PC-3 (cell line): Measurements from ENCODE around the gene TTC9B. TPM values are rescaled to one million over a fixed set of nuclear protein-coding genes. Genes with fewer than 3 reads are reported as not detected.

Experiments used
- ATAC-seq: fragments of 200-7000 bp; cut with Tn5 transposase; 2 replicates; pipeline ENCODE4 v1.9.1; 2020; ENCODE audit warnings: mild to moderate bottlenecking, moderate library complexity
- BruUV-seq: library from RNA; stranded (reverse); fragments of 400-500 nt; replicated peaks from 2 replicates; lab custom pipeline; 2021; lab: Mats Ljungman, UMichigan
- CTCF ChIA-PET: fragments of 300-600 bp; sonication (Branson Sonifier 250); formaldehyde crosslinking; loops from one replicate; lab custom pipeline; 2022; ENCODE audit warnings: antibody characterized with exemption; lab: Charles Lee
- POLR2A ChIA-PET: fragments of 300-600 bp; sonication (Branson Sonifier 250); formaldehyde crosslinking; loops from one replicate; lab custom pipeline; 2022; ENCODE audit warnings: antibody characterized with exemption; ENCODE audit not compliant: unreplicated experiment; lab: Charles Lee
- DNase-seq: peaks from one replicate; pipeline ENCODE4 v3.0.0-alpha.2; 2015
- H2AFZ ChIP-seq: fragments of 300-600 bp; sonication (generic); 2 replicates; pipeline ENCODE4 v1.6.0; 2016; ENCODE audit warnings: antibody characterized with exemption, low read length
- H3F3A ChIP-seq: fragments of 300-600 bp; sonication (generic); one replicate; pipeline ENCODE4 v1.6.0; 2017; ENCODE audit warnings: antibody characterized with exemption, low read length, control low read depth, mild to moderate bottlenecking; ENCODE audit not compliant: unreplicated experiment
- H3K27ac ChIP-seq: fragments of 300-600 bp; sonication (generic); 2 replicates; pipeline ENCODE4 v1.5.1; 2016; ENCODE audit warnings: mild to moderate bottlenecking, low read length
- H3K27me3 ChIP-seq: fragments of 300-600 bp; sonication (generic); 2 replicates; pipeline ENCODE4 v1.6.1; 2016; ENCODE audit warnings: low read length, mixed read lengths
- H3K36me3 ChIP-seq: fragments of 300-600 bp; sonication (generic); 2 replicates; pipeline ENCODE4 v1.6.1; 2016; ENCODE audit warnings: low read depth, mixed run types, low read length, mixed read lengths
- H3K4me1 ChIP-seq: fragments of 300-600 bp; sonication (generic); 2 replicates; pipeline ENCODE4 v1.5.1; 2016; ENCODE audit warnings: low read length; ENCODE audit not compliant: insufficient read depth
- H3K4me2 ChIP-seq: fragments of 300-600 bp; sonication (generic); 2 replicates; pipeline ENCODE4 v1.6.0; 2016; ENCODE audit warnings: low read length
- H3K4me3 ChIP-seq: fragments of 300-600 bp; sonication (generic); 2 replicates; pipeline ENCODE4 v1.5.1; 2016; ENCODE audit warnings: mild to moderate bottlenecking, low read length, mixed read lengths
- H3K79me2 ChIP-seq: fragments of 300-600 bp; sonication (generic); 2 replicates; pipeline ENCODE4 v1.6.1; 2017; ENCODE audit warnings: low read length, mixed read lengths
- H3K9ac ChIP-seq: fragments of 300-600 bp; sonication (generic); 2 replicates; pipeline ENCODE4 v1.6.0; 2016; ENCODE audit warnings: mild to moderate bottlenecking, low read length
- H3K9me2 ChIP-seq: fragments of 300-600 bp; sonication (generic); replicated peaks from 2 replicates; pipeline ENCODE4 v1.6.1; 2016; ENCODE audit warnings: mixed run types, low read length, mixed read lengths
- H3K9me3 ChIP-seq: fragments of 300-600 bp; sonication (generic); 2 replicates; pipeline ENCODE4 v1.6.1; 2016; ENCODE audit warnings: low read length, mixed read lengths
- H4K20me1 ChIP-seq: fragments of 300-600 bp; sonication (generic); 2 replicates; pipeline ENCODE4 v1.6.1; 2016; ENCODE audit warnings: low read length, mixed read lengths
- EZH2 ChIP-seq: fragments of 300-600 bp; sonication (generic); IDR thresholded peaks from one replicate; pipeline ENCODE4 v1.6.1; 2017; ENCODE audit warnings: antibody characterized with exemption, mild to moderate bottlenecking, low read length; ENCODE audit not compliant: unreplicated experiment
- EZH2phosphoT487 ChIP-seq: fragments of 300-600 bp; sonication (generic); IDR thresholded peaks from 2 replicates; pipeline ENCODE4 v1.6.1; 2018; ENCODE audit warnings: mild to moderate bottlenecking, antibody characterized with exemption, low read length, borderline replicate concordance
- intact Hi-C: fragments of 100-400 bp; cut with micrococcal nuclease; formaldehyde crosslinking; loops from 2 replicates; pipeline ENCODE4 v1.9.0; 2023
- total RNA-seq: library from RNA; depleted of rRNA; stranded (reverse); fragments of >200 nt; gene quantifications from 2 replicates; pipeline ENCODE4 v1.2.3, GENCODE V29; 2014
- TF ChIP-seq, protein P1 (sequence below): fragments of 300-600 bp; sonication (generic); conservative IDR thresholded peaks from 2 replicates; pipeline ENCODE4 v1.5.1; 2017; ENCODE audit warnings: antibody characterized with exemption, low read depth, mild to moderate bottlenecking, low read length

The TTC9B gene
- total RNA-seq, 1 experiment from 2014 or later, result 0.15 TPM

DNA sequence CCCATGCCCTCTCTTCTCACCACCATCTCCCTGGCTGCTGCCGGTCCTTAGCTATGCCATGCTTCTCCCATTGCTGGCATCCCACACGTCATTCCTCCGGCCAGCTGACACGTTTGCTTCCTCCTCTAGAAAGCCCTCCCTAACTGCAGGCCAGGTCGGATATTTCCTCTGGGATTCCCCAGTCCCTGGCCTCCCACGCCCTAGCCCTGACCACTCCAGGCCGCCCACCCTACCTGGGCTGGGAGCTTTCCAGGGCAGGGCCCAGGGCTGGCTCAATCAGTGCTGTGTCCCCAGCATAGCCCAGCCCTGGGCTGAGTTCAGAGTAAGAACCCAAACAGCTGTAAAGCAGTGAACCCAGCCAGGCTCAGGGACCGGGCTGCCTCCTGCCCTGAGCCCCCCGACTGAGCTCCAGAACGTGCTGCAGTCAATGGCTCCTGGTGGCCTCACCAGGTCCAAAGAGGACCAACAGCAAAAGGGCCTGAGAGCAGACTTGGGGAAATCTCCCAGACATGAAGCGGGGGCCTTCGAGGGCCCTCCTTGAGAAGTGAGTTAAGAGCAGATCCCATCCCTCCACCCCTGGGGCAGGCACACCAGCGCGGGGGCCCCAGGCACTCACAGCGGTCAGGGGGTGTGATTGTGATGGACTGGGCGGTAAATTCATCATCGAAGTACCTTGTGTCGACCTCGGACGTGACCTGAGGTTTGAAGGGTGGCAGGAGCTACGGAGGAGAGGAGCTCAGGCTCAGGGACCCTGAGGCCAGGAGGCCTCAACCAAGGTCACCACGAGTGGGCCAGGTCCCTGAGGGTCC lies 16.4 kb upstream of the TTC9B start:
- ChIA-PET POLR2A (no interaction called here), CTCF (no interaction called here)
- ATAC-seq (no peak), DNase-seq (no peak)
- Histone ChIP-seq H3K4me2 (no peak overlapping the region), H3F3A (no peaks in the 10 kb centered on the region), H2AFZ (no peak overlapping the region), H3K4me3 (no peak overlapping the region), H4K20me1 (no peaks in the 10 kb centered on the region), H3K9ac (no peak overlapping the region), H3K27ac (no peak overlapping the region), H3K36me3 (no peaks in the 10 kb centered on the region; the same call in 1 of the 2 replicates), H3K9me3 (no peaks in the 10 kb centered on the region), H3K9me2 (no peaks in the 10 kb centered on the region), H3K4me1 (peaks cover 4% of the 10 kb centered on the region), H3K79me2 (no peaks in the 10 kb centered on the region), H3K27me3 (no peaks in the 10 kb centered on the region)
- TF ChIP-seq EZH2, result no peak
- TF ChIP-seq, protein P1, sequence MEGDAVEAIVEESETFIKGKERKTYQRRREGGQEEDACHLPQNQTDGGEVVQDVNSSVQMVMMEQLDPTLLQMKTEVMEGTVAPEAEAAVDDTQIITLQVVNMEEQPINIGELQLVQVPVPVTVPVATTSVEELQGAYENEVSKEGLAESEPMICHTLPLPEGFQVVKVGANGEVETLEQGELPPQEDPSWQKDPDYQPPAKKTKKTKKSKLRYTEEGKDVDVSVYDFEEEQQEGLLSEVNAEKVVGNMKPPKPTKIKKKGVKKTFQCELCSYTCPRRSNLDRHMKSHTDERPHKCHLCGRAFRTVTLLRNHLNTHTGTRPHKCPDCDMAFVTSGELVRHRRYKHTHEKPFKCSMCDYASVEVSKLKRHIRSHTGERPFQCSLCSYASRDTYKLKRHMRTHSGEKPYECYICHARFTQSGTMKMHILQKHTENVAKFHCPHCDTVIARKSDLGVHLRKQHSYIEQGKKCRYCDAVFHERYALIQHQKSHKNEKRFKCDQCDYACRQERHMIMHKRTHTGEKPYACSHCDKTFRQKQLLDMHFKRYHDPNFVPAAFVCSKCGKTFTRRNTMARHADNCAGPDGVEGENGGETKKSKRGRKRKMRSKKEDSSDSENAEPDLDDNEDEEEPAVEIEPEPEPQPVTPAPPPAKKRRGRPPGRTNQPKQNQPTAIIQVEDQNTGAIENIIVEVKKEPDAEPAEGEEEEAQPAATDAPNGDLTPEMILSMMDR, result no peak
- no peak for TF ChIP-seq EZH2phosphoT487
- intact Hi-C loops, result no loop called here
- BruUV-seq, result no TSS peak

DNA sequence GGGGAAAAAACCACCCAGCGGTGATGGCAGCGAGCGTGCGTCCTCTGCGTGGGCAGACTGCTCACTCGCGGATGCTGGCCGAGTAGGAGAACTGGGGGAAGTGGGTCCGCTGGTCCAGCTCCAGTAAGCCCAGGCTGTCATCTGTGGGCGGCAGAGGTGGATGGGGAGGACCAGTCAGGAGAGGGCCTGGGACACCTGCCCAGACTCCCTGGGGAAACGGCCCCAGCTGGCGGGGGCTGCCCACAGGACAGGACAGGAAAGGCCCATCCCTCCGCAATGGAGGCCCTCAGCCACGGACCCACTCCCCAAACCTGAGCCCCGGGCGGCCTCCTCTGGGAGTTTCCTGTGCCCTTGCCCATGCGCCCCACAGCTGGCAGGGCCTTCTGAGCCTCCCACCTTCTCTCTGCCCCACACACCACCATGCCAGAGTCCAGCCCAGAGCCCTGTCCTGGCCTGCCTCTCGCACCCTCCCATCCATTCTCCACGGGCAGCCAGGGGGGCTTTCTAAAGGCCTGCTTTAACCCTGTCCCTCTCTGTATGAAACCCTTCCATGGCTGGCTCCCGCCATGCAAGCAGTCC lies 15.7 kb upstream of the TTC9B start:
- no TSS peak for BruUV-seq
- DNase-seq (no peak), ATAC-seq (no peak)
- Histone ChIP-seq H3K4me1 (peaks cover 10% of the 10 kb centered on the region), H4K20me1 (no peaks in the 10 kb centered on the region), H2AFZ (no peak overlapping the region), H3K27ac (no peak overlapping the region), H3F3A (no peaks in the 10 kb centered on the region), H3K79me2 (no peaks in the 10 kb centered on the region), H3K4me2 (no peak overlapping the region), H3K4me3 (no peak overlapping the region), H3K9ac (no peak overlapping the region), H3K9me2 (no peaks in the 10 kb centered on the region), H3K27me3 (no peaks in the 10 kb centered on the region), H3K36me3 (no peaks in the 10 kb centered on the region; the same call in 1 of the 2 replicates), H3K9me3 (no peaks in the 10 kb centered on the region)
- ChIA-PET POLR2A (no interaction called here), CTCF (no interaction called here)
- TF ChIP-seq EZH2 (no peak), EZH2phosphoT487 (no peak)
- TF ChIP-seq, protein P1, result no peak
- intact Hi-C loops, result no loop called here
